Fibroblast of villous mesenchyme (primary cell): ENCODE data around the gene RGS6. TPM values are rescaled to one million over a fixed set of nuclear protein-coding genes. Genes with fewer than 3 reads are reported as not detected.

Experiments
- DNase-seq: peaks from one replicate; pipeline ENCODE4 v3.0.0-alpha.2; 2010; ENCODE audit warnings: low read depth
- H3K4me3 ChIP-seq: 2 replicates; pipeline ENCODE4 v1.5.1; 2011; ENCODE audit warnings: low read depth, mild to moderate bottlenecking, low read length
- CTCF ChIP-seq: IDR thresholded peaks from 2 replicates; pipeline ENCODE4 v1.5.1; 2012; ENCODE audit warnings: low read depth, mild to moderate bottlenecking, low read length; ENCODE audit not compliant: insufficient read depth
- total RNA-seq: library from RNA; depleted of rRNA; stranded (reverse); fragments of >200 nt; gene quantifications from 2 replicates; pipeline ENCODE4 v1.2.3, GENCODE V29; 2012

The RGS6 gene
- total RNA-seq, 1 donor, result not detected

- no peak for TF ChIP-seq CTCF
- H3K4me3 ChIP-seq, result no peak overlapping the region
- DNase-seq, result no peak
Observed at GRCh38 chr14:72013721-72014345, 81.6 kb downstream of the RGS6 start.

- TF ChIP-seq CTCF, result no peak
- no peak for DNase-seq
- H3K4me3 ChIP-seq, result no peak overlapping the region
Observed at GRCh38 chr14:72014486-72014885, 82.3 kb downstream of the RGS6 start.

- no peak for TF ChIP-seq CTCF
- DNase-seq, result no peak
- no peak overlapping the region for H3K4me3 ChIP-seq
Observed at GRCh38 chr14:72017290-72017689, 85.1 kb downstream of the RGS6 start.

GRCh38 chr14:72023128-72024042, 91.2 kb downstream of the RGS6 start:
- TF ChIP-seq CTCF, result no peak
- H3K4me3 ChIP-seq, result no peak overlapping the region
- no peak for DNase-seq

GRCh38 chr14:72024043-72024407, 91.8 kb downstream of the RGS6 start:
- no peak overlapping the region for H3K4me3 ChIP-seq
- TF ChIP-seq CTCF, result peak; percentile 36
- DNase-seq, result peak; percentile 13

GRCh38 chr14:72024504-72024903, 92.3 kb downstream of the RGS6 start:
- no peak for DNase-seq
- TF ChIP-seq CTCF, result no peak
- no peak overlapping the region for H3K4me3 ChIP-seq
